Pons (tissue), 1 donor: ENCODE results near the gene ABCA6.
"Not testable (repeated sequence)": the region's sequence is repeated elsewhere in the genome, so short reads cannot be mapped to it uniquely, and the experiment has no call there.

Experiments used
- DNase-seq: peaks from one replicate; pipeline ENCODE4 v3.0.0-alpha.2; 2016; ENCODE audit warnings: low spot score

The ABCA6 gene

DNA sequence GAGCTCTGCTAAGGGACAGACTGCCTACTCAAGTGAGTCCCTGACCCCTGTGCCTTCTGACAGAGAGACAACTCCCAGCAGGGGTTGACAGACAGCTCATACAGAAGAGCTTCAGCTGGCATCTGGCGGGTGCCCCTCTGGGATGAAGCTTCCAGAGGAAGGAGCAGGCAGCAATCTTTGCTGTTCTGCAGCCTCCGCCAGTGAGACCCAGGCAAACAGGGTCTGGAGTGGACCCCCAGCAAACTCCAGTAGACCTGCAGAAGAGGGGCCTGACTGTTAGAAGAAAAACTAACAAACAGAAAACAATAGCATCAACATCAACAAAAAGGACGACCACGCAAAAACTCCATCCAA, 70.5 kb downstream of the ABCA6 start:
- not testable (repeated sequence) for DNase-seq

GRCh38 chr17:69070378-69071232, 71.1 kb downstream of the ABCA6 start:
- DNase-seq, result not testable (repeated sequence)

GRCh38 chr17:69069226-69069750, 72.4 kb downstream of the ABCA6 start:
- DNase-seq, result no peak

DNA sequence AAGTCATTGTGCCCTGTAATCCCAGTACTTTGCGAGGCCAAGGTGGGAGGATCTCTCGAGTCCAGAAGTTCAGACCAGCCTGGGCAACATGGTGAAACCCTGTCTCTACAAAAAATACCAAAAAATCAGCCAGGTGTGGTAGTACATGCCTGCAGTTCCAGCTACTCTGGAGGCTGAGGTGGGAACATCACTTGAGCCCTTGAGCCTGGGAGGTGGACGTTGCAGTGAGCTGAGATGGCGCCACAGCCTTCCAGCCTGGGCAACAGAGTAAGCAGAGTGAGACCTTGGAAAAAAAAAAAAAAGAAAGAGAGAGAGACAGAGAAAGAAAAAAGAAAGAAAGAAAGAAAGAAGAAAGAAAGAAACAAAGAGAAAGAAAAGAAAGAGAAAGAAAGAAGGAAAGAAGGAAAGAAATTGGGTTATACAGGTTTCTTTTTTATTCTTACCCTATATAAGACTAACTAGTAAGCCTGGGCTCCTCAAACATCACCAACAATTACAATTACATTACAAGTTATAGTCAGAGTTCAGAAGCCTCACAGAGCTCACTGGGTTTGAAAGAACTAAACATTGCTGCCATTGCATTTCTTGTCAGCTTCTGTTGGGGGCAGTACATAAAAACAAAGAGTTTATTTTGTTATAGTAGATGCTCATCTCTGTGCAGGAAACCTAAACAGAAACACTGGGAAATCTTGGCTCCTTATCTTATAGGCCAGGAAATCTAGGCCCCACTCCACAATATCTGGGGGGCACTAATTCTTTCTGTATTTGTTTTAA, 74.2 kb downstream of the ABCA6 start:
- DNase-seq, result peak; percentile 31

DNA sequence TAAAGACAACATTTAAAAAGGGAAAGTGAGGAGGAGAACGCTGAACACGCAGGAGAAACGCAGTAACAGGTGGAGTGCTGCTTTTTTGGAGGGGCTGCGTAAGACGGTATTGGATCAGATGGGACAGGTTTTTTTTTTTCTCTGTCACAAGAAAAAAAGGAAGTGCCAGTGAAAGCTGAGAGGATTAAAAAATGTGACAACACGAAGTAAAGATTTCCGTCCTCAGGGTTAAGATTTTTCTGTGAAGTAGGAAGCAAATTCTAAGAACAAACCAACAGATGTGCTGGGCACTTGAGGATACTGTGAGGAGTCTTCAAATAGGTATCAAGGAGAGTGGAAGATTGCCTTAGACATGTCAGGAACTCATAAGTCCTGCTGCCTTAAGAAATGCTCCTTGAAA, 75.2 kb downstream of the ABCA6 start:
- no peak for DNase-seq

GRCh38 chr17:69065113-69065512, 76.6 kb downstream of the ABCA6 start:
- no peak for DNase-seq

- no peak for DNase-seq
These were observed 77.2 kb downstream of the ABCA6 start for GRCh38 chr17:69064476-69064875.

DNA sequence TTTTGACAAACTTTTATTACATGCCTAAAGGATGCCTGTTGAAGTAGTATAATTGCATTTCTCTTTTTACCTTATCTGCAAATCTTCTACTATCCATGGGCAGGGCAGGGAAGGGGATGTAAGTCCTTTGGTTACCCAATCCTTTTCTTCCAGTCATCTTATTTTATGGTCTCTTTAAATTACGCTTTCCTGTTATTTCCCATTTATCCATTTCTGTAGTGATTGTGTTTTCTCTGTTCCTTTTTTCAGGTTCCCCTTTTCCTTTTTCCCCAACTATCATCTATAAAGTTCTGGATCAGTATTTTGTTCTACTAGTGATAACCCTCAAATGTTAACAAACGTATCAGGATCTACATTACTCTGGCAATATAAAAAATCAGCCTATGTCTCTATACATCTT, 77.7 kb downstream of the ABCA6 start:
- DNase-seq, result no peak

DNA sequence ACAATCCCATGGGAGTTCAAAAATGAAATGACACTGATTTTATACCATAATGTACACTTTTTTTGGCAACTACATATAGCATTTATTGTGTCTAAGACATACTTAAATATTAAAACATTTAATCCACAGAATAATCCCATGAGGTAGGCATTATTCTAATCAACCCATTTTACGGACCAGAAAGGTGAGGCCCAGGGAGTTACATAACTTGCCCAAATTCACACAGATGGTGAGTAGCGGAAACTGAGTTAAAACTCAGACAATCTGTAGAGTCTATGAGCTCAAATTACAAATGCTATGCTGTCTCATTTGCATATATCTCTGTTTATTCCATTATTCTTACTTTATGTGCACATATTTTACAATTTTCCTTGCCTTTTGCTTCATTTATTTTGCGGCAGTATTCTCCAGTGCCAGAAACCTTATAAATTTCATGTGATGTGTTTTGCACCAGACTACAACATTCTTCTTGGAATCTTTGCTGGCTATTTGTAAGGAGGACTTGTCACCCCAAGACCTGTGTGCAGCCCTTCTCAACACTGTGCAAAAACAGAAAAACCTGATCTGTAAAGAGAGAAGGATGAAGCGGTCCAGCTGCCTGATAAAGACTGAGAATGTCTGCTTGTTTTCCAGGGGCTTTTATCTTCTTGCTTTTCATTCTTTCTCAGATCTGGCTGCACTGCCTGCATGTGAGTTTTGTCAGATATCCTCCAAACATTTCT, 78.7 kb downstream of the ABCA6 start:
- DNase-seq, result no peak

DNA sequence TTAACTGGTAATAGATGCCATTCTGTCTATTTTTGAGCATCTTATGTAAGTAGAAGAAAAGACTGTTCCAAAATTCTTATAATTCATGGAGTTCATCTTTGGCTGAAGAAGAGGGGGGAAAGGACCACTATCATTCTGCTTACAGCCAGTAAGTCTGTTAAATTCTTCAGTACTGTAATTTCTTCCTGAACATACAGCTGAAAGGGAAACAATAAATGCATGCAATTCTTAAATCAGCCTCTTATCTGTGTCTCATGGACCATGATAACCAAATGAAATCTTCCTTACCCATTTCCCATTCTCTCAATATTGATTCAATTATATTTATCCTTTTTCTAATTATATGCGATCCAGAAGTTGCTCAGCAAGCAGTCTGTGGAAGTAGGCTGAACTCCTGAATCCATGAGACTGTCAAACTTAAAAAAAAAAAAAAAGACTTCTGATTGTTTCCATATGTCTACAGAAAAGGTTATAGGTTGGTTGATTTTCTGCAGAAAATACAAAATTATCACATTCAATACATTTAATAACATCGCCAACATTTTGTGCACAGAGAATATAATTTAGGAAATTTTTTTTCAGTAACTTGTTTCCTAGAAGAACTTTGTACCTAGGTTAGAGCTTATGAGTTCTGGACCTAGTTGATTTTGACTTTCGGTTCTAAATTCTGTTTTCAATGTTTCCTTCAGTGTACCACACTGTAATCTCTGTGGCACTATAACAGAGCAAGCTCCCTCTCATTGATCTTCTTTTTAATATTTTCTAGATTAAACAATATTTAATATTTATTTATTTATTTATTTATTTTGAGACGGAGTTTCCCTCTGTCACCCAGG, 79.8 kb downstream of the ABCA6 start:
- no peak for DNase-seq

- peak; percentile 35 for DNase-seq
These were observed 80.9 kb downstream of the ABCA6 start, which contains the start of gene ABCA9 for GRCh38 chr17:69060822-69061221. Gene ABCA9 (minus strand): TSS chr17:69060927. CDS start chr17:69051126, 9,801 bp downstream.

- DNase-seq, result no peak
These were observed 82.1 kb downstream of the ABCA6 start for GRCh38 chr17:69059458-69060175.

- no peak for DNase-seq
These were observed 83.5 kb downstream of the ABCA6 start for GRCh38 chr17:69058165-69058564.

DNA sequence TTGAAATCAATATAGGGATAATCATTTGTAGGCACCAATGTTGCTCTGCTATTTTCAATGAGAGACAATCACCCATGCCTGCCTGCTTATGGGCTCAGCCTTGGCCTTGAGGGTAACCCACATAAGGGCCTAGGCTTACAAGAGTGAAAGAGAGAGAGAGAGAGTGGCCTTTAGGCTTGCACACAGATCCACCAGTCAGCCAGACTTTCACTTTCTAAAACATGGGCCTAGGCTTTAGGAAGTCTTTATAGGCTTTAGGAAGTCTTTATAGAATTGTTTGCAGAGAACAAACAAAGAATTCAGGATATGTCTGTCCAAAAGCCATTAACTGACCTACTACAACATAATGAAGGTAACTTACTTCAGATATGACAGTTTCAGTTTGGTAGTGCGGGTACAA, 84.4 kb downstream of the ABCA6 start:
- no peak for DNase-seq

DNA sequence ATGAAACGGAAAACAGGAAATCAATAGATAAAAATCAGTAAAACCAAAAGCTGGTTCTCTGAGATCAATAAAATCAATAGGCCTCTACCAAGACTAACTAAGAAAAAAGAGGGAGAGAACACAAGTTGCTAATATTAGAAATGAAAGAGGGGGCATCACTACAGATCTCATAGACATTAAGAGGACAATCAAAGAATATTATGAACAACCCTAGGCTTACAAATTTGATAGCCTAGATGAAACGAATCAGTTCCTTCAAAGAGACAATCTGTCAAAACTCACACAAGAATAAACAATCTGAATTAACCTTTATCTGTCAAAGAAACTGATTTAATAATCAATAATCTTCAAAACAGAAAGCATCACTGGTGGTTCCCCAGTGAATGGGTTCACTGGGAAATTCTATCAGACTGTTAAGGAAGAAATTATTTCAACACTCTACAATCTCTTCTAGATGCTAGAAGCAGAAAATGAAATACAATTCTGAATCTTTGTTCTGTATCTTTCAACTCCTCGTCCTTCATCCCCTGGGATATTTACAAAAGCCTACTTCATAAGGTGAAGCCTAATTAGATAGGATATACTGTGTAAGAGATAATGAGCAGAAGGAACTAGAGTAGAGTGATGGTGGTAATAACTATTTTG, 85.4 kb downstream of the ABCA6 start:
- no peak for DNase-seq

DNA sequence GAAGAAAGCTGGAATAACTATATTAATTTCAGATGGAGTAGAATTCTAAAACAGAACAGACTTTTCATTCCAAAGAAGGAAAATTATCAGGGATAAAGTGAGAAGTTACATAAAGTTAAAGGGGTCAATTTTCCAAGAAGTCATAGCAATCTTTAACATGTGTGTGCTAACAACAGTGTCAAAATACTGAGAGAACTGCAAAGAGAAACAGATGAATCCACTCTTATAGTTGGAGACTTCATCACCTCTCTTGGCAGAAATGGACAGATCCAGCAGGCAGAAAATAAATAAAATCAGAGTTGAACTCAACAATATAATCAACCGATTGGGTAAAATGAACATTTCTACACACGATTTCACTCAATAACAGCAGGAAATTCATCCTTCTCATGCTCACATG, 86.4 kb downstream of the ABCA6 start:
- DNase-seq, result no peak

- no peak for DNase-seq
These were observed 90.5 kb downstream of the ABCA6 start for GRCh38 chr17:69050999-69051775.

DNA sequence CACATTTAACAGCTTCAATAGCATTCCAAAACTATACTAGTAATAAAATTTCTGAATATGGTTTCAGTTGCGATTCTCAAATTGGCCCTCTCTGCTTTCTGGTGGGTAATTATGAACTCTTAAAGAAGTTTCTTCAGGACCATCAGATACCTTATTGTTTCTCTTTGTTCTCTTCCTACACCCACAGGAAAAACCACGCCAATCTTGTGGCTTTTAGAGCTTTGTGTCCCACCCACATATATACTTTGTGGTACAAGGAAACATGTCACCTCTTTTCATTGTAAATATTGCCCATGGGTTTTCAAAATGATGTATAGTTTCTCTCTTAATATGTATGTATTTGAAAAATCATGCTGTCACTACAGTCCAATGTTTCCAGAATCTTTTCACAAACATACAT, 93.1 kb downstream of the ABCA6 start:
- DNase-seq, result no peak
